PC-9 (cell line): ENCODE data around the gene SPATA31C1.
"Not testable (repeated sequence)": the region's sequence is repeated elsewhere in the genome, so short reads cannot be mapped to it uniquely, and the experiment has no call there.

ENCODE experiments used
- CTCF ChIP-seq: fragments of 200-600 bp; sonication (generic); conservative IDR thresholded peaks from 2 replicates; pipeline ENCODE4 v1.6.1; 2017; ENCODE audit warnings: mixed run types, antibody characterized with exemption, mild to moderate bottlenecking, moderate library complexity
- EZH2 ChIP-seq: fragments of 200-600 bp; sonication (generic); IDR thresholded peaks from 2 replicates; pipeline ENCODE4 v1.8.0; 2017; ENCODE audit warnings: antibody characterized with exemption, low read depth

GRCh38 chr9:87919013-87919412 is 1.3 kb downstream of the SPATA31C1 start:
- not testable (repeated sequence) for TF ChIP-seq CTCF, EZH2
